Lower leg skin (tissue), 4 donors: ENCODE data around the gene NAPB. TPM values are rescaled to one million over a fixed set of nuclear protein-coding genes. Genes with fewer than 3 reads are reported as not detected.

Source experiments
- DNase-seq, 2 donors: peaks; one replicate each; pipeline ENCODE4 v3.0.0-alpha.2; 2019; ENCODE audit warnings: low spot score in 2 of 2
- H3K4me3 ChIP-seq: fragments of 200-600 bp; sonication (generic); 2 replicates; pipeline ENCODE4 v1.5.1; 2017; ENCODE audit warnings: mild to moderate bottlenecking, low read depth; ENCODE audit not compliant: poor library complexity, severe bottlenecking
- POLR2A ChIP-seq, 2 donors: fragments of 450-650 bp; IDR thresholded peaks; one replicate each; pipeline ENCODE4 v1.6.1; 2016 to 2017; ENCODE audit warnings: antibody characterized with exemption in 2 of 2, mild to moderate bottlenecking in 1 of 2, moderate library complexity in 1 of 2
- WGBS, 2 donors: methylation state at CpG; one replicate each; pipeline ENCODE4 v1.1.5; 2018; 5-methylcytosine and 5-hydroxymethylcytosine counted together
- intact Hi-C: fragments of 100-400 bp; cut with DNase I; formaldehyde crosslinking; loops from one replicate; pipeline ENCODE4 v1.15.0; 2023; ENCODE audit warnings: low total_unique reads
- total RNA-seq, 4 donors: library from RNA; depleted of rRNA; stranded (reverse); fragments of >200 nt; gene quantifications; one replicate each; pipeline ENCODE4 v1.1.0, GENCODE V29; 2016
- TF ChIP-seq, protein P1 (sequence below), 3 donors: fragments of 450-650 bp; IDR thresholded peaks; one replicate each; pipeline ENCODE4 v1.5.1; 2016; ENCODE audit warnings: antibody characterized with exemption in 3 of 3, mild to moderate bottlenecking in 3 of 3, moderate library complexity in 2 of 3

NAPB gene
- total RNA-seq, 4 donors from 2014 or later, result 7.9 to 12.4 (median 10.5) TPM

DNA sequence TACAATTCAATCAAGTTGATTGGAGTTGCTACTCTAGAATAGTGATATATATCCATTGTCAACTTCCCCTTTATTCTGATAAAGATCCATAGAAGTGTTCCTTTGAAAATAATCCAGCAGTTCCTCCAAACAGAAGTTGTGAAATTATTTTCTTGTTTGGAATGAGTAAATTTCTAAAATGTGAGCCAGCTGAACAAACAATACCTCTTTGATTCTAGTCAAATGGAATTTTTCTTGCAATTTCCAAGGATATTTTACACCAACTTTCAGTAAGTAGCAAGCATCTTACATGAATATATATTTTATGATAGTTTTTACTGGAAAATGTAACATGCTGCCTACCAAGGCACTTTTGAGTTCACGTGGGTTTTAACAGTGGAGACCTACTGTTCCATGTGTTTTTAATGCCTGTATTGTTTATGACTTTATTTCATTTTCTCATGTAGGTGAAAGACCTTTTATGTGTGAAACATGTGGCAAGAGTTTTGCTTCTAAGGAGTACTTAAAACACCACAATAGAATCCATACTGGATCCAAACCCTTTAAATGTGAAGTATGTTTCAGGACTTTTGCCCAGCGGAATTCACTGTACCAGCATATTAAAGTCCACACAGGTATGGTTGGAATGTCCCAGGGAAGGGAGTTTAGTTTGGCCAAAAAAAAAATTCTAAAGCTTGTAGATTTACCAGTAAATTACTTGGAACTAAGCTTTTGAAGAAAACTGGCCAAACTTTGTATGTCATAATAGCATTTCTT is 52.8 kb downstream of the NAPB start:
- intact Hi-C loops, result no loop called here
- TF ChIP-seq, protein P1, sequence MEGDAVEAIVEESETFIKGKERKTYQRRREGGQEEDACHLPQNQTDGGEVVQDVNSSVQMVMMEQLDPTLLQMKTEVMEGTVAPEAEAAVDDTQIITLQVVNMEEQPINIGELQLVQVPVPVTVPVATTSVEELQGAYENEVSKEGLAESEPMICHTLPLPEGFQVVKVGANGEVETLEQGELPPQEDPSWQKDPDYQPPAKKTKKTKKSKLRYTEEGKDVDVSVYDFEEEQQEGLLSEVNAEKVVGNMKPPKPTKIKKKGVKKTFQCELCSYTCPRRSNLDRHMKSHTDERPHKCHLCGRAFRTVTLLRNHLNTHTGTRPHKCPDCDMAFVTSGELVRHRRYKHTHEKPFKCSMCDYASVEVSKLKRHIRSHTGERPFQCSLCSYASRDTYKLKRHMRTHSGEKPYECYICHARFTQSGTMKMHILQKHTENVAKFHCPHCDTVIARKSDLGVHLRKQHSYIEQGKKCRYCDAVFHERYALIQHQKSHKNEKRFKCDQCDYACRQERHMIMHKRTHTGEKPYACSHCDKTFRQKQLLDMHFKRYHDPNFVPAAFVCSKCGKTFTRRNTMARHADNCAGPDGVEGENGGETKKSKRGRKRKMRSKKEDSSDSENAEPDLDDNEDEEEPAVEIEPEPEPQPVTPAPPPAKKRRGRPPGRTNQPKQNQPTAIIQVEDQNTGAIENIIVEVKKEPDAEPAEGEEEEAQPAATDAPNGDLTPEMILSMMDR (IDR thresholded peaks at IDR 0.05), result no peak
- no peak for TF ChIP-seq POLR2A (IDR thresholded peaks at IDR 0.05)

GRCh38 chr20:23367770-23368169 is 53.5 kb downstream of the NAPB start:
- no peak for TF ChIP-seq POLR2A (IDR thresholded peaks at IDR 0.05)
- intact Hi-C loops, result no loop called here
- H3K4me3 ChIP-seq, result no peak overlapping the region
- DNase-seq, result no peak

More for the DNA sequence above, 52.8 kb downstream of the NAPB start:
- no peak for DNase-seq
- WGBS, 2 donors, result 90 to 94% methylated on average over 2 of the region's 2 CpGs
- H3K4me3 ChIP-seq, result no peak overlapping the region

GRCh38 chr20:23366384-23366783 is 54.9 kb downstream of the NAPB start:
- no peak for DNase-seq
- intact Hi-C loops, result no loop called here
- TF ChIP-seq, protein P1 (IDR thresholded peaks at IDR 0.05), result no peak
- TF ChIP-seq POLR2A (IDR thresholded peaks at IDR 0.05), result no peak
- no peak overlapping the region for H3K4me3 ChIP-seq
- 36 to 38% methylated on average over 1 of the region's 1 CpG for WGBS, 2 donors

DNA sequence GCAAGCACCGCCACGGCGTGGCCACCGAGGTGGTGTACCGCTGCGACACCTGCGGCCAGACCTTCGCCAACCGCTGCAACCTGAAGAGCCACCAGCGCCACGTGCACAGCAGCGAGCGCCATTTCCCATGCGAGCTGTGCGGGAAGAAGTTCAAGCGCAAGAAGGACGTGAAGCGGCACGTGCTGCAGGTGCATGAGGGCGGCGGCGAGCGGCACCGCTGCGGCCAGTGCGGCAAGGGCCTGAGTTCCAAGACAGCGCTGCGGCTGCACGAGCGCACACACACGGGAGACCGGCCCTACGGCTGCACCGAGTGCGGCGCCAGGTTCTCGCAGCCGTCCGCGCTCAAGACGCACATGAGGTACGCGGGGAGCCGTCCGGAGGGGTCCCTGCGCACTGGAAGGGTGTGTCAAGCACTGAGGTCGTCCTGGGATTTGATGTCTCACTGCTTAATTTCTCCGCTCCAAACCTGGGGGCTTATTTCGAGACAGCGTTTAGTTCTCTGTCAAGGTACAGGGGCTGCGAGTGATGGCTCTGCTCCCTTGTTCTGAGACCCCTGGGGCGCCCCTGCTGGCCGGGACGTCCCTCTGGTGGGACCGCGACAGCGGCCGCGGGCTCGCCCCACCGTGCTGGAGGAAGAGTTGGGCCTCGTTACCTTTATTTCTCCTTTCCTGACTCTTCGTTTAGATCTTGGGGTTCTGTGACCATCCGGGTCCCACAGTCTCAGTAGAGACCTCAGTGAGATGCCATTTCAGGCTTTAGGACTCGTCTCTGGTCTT is 55.7 kb downstream of the NAPB start:
- TF ChIP-seq, protein P1 (IDR thresholded peaks at IDR 0.05), result no peak
- no peak for TF ChIP-seq POLR2A (IDR thresholded peaks at IDR 0.05)
- DNase-seq, result no peak
- intact Hi-C loops, result no loop called here
- WGBS, 2 donors, result 95% methylated on average over 64 of the region's 65 CpGs
- no peak overlapping the region for H3K4me3 ChIP-seq

DNA sequence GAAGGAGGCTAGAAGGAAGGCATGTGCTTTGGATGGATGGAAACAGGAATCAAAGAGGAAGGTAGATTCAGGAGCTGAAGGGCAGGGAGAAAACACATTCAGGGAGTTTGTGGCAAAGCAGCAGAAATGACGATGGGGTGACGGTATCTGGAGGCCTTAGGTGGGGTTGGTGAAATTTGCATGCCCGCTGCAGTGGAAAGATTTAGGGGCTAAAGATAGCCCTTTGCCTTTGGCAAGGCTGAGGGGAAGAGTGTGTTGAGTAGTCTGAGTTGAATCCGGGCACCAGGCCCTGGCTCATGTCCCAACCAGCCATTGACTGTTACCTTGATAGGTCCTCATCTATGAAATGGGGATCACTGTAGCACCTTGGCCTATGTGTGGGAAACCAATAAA is 58.0 kb downstream of the NAPB start:
- 48 to 52% methylated on average over 4 of the region's 4 CpGs for WGBS, 2 donors
- intact Hi-C loops, result no loop called here
- H3K4me3 ChIP-seq, result no peak overlapping the region
- TF ChIP-seq, protein P1 (IDR thresholded peaks at IDR 0.05), result no peak
- TF ChIP-seq POLR2A (IDR thresholded peaks at IDR 0.05), result no peak
- no peak for DNase-seq
